Activated naive CD4-positive, alpha-beta T cell treated with anti-CD3 and anti-CD28 coated beads, Interleukin-2, amount 50 U/mL, for 24 hours (primary cell): ENCODE data around the gene PHLDB3.
"Not testable (repeated sequence)": the region's sequence is repeated elsewhere in the genome, so short reads cannot be mapped to it uniquely, and the experiment has no call there.

ENCODE experiments used
- H3K27ac Mint-ChIP-seq: one replicate; pipeline ENCODE4 v1.8.0; 2021; ENCODE audit warnings: mild to moderate bottlenecking, mixed read lengths
- H3K27me3 Mint-ChIP-seq: one replicate; pipeline ENCODE4 v1.8.0; 2021; ENCODE audit warnings: mixed read lengths
- H3K36me3 Mint-ChIP-seq: one replicate; pipeline ENCODE4 v1.8.0; 2021; ENCODE audit warnings: mixed read lengths
- H3K4me1 Mint-ChIP-seq: one replicate; pipeline ENCODE4 v1.8.0; 2021; ENCODE audit warnings: mixed read lengths
- H3K4me3 Mint-ChIP-seq: one replicate; pipeline ENCODE4 v1.8.0; 2021; ENCODE audit warnings: mild to moderate bottlenecking, mixed read lengths
- H3K9me3 Mint-ChIP-seq: one replicate; pipeline ENCODE4 v1.8.0; 2021; ENCODE audit warnings: mixed read lengths

The PHLDB3 gene

GRCh38 chr19:43455321-43456113 is 49.0 kb downstream of the PHLDB3 start:
- H3K4me3 Mint-ChIP-seq: no peak overlapping the region
- H3K4me1 Mint-ChIP-seq: peaks cover 20% of the 10 kb centered on the region
- H3K27ac Mint-ChIP-seq: no peak overlapping the region
- H3K27me3 Mint-ChIP-seq: no peaks in the 10 kb centered on the region
- no peaks in the 10 kb centered on the region for H3K36me3 Mint-ChIP-seq
- no peaks in the 10 kb centered on the region for H3K9me3 Mint-ChIP-seq

GRCh38 chr19:43454031-43454430 is 50.5 kb downstream of the PHLDB3 start:
- Mint-ChIP-seq H3K4me1 (peaks cover 20% of the 10 kb centered on the region), H3K36me3 (no peaks in the 10 kb centered on the region), H3K9me3 (no peaks in the 10 kb centered on the region), H3K27me3 (no peaks in the 10 kb centered on the region), H3K4me3 (no peak overlapping the region), H3K27ac (no peak overlapping the region)

GRCh38 chr19:43452582-43452981 is 52.0 kb downstream of the PHLDB3 start:
- H3K27me3 Mint-ChIP-seq: no peaks in the 10 kb centered on the region
- no peak overlapping the region for H3K4me3 Mint-ChIP-seq
- H3K9me3 Mint-ChIP-seq: no peaks in the 10 kb centered on the region
- no peak overlapping the region for H3K27ac Mint-ChIP-seq
- H3K4me1 Mint-ChIP-seq: peaks cover 21% of the 10 kb centered on the region
- H3K36me3 Mint-ChIP-seq: no peaks in the 10 kb centered on the region

GRCh38 chr19:43450545-43450997 is 54.0 kb downstream of the PHLDB3 start:
- Mint-ChIP-seq H3K4me1 (peaks cover 27% of the 10 kb centered on the region), H3K27ac (no peak overlapping the region), H3K36me3 (no peaks in the 10 kb centered on the region), H3K9me3 (no peaks in the 10 kb centered on the region), H3K27me3 (no peaks in the 10 kb centered on the region), H3K4me3 (no peak overlapping the region)

- no peak overlapping the region for H3K27ac Mint-ChIP-seq
Measured at GRCh38 chr19:43447655-43448054, 56.9 kb downstream of the PHLDB3 start.

GRCh38 chr19:43446746-43447489 is 57.6 kb downstream of the PHLDB3 start:
- Mint-ChIP-seq H3K9me3 (no peaks in the 10 kb centered on the region), H3K4me3 (no peak overlapping the region), H3K27ac (peak overlapping the region; percentile 66)

More at GRCh38 chr19:43447655-43448054, 56.9 kb downstream of the PHLDB3 start:
- H3K27me3 Mint-ChIP-seq: no peaks in the 10 kb centered on the region
- no peaks in the 10 kb centered on the region for H3K36me3 Mint-ChIP-seq
- H3K4me1 Mint-ChIP-seq: peaks cover 42% of the 10 kb centered on the region
- no peak overlapping the region for H3K4me3 Mint-ChIP-seq
- no peaks in the 10 kb centered on the region for H3K9me3 Mint-ChIP-seq

GRCh38 chr19:43445426-43445825 is 59.1 kb downstream of the PHLDB3 start:
- no peak overlapping the region for H3K4me3 Mint-ChIP-seq
- H3K27ac Mint-ChIP-seq: peak overlapping the region; percentile 9
- no peaks in the 10 kb centered on the region for H3K27me3 Mint-ChIP-seq
- no peaks in the 10 kb centered on the region for H3K9me3 Mint-ChIP-seq
- peaks cover 41% of the 10 kb centered on the region for H3K4me1 Mint-ChIP-seq
- H3K36me3 Mint-ChIP-seq: no peaks in the 10 kb centered on the region

More at GRCh38 chr19:43446746-43447489, 57.6 kb downstream of the PHLDB3 start:
- Mint-ChIP-seq H3K36me3 (no peaks in the 10 kb centered on the region), H3K27me3 (no peaks in the 10 kb centered on the region), H3K4me1 (peaks cover 41% of the 10 kb centered on the region)

- no peak overlapping the region for H3K27ac Mint-ChIP-seq
Measured at GRCh38 chr19:43444531-43445287, 59.8 kb downstream of the PHLDB3 start.

GRCh38 chr19:43444091-43444490 is 60.5 kb downstream of the PHLDB3 start:
- H3K27ac Mint-ChIP-seq, H3K27me3 Mint-ChIP-seq, H3K9me3 Mint-ChIP-seq, H3K4me3 Mint-ChIP-seq, H3K36me3 Mint-ChIP-seq: not testable (repeated sequence)
- peaks cover 53% of the 10 kb centered on the region for H3K4me1 Mint-ChIP-seq

More at GRCh38 chr19:43444531-43445287, 59.8 kb downstream of the PHLDB3 start:
- Mint-ChIP-seq H3K27me3 (no peaks in the 10 kb centered on the region), H3K4me1 (peaks cover 47% of the 10 kb centered on the region), H3K36me3 (no peaks in the 10 kb centered on the region), H3K9me3 (no peaks in the 10 kb centered on the region), H3K4me3 (no peak overlapping the region)

- Mint-ChIP-seq H3K36me3 (no peaks in the 10 kb centered on the region), H3K4me1 (peaks cover 67% of the 10 kb centered on the region), H3K27me3 (no peaks in the 10 kb centered on the region), H3K4me3 (no peak overlapping the region), H3K9me3 (no peaks in the 10 kb centered on the region), H3K27ac (no peak overlapping the region)
Measured at GRCh38 chr19:43441716-43442115, 62.8 kb downstream of the PHLDB3 start.

- no peak overlapping the region for H3K4me3 Mint-ChIP-seq
- peaks cover 75% of the 10 kb centered on the region for H3K4me1 Mint-ChIP-seq
- no peak overlapping the region for H3K27ac Mint-ChIP-seq
- peaks cover 1% of the 10 kb centered on the region for H3K36me3 Mint-ChIP-seq
- no peaks in the 10 kb centered on the region for H3K9me3 Mint-ChIP-seq
- H3K27me3 Mint-ChIP-seq: no peaks in the 10 kb centered on the region
Measured at GRCh38 chr19:43439709-43440063, 64.9 kb downstream of the PHLDB3 start.

- Mint-ChIP-seq H3K36me3 (peaks cover 1% of the 10 kb centered on the region), H3K9me3 (no peaks in the 10 kb centered on the region), H3K27ac (no peak overlapping the region), H3K4me3 (peak overlapping the region; percentile 62), H3K27me3 (no peaks in the 10 kb centered on the region), H3K4me1 (peaks cover 72% of the 10 kb centered on the region)
Measured at GRCh38 chr19:43439032-43439708, 65.4 kb downstream of the PHLDB3 start.

- Mint-ChIP-seq H3K9me3 (no peaks in the 10 kb centered on the region), H3K27ac (peak overlapping the region; percentile 59), H3K4me1 (peaks cover 68% of the 10 kb centered on the region), H3K4me3 (peak overlapping the region; percentile 62), H3K27me3 (no peaks in the 10 kb centered on the region), H3K36me3 (peaks cover 1% of the 10 kb centered on the region)
Measured at GRCh38 chr19:43438291-43439031, 66.1 kb downstream of the PHLDB3 start.

- H3K27ac Mint-ChIP-seq: peak overlapping the region; percentile 41
- no peaks in the 10 kb centered on the region for H3K27me3 Mint-ChIP-seq
- peaks cover 67% of the 10 kb centered on the region for H3K4me1 Mint-ChIP-seq
- peak overlapping the region; percentile 19 for H3K4me3 Mint-ChIP-seq
- H3K36me3 Mint-ChIP-seq: peaks cover 1% of the 10 kb centered on the region
- no peaks in the 10 kb centered on the region for H3K9me3 Mint-ChIP-seq
Measured at GRCh38 chr19:43437712-43438111, 66.8 kb downstream of the PHLDB3 start.
